HL-60/S4 (cell line): ENCODE data around the gene FBLN7.

Experiments
- in situ Hi-C: fragments of 300-500 bp; cut with MboI; formaldehyde crosslinking; loops from 2 replicates; pipeline ENCODE4 v1.14.3; 2022; ENCODE audit warnings: low sequenced_read_pairs

The FBLN7 gene

GRCh38 chr2:112156152-112156986 is 18.2 kb downstream of the FBLN7 start:
- in situ Hi-C loops: no loop called here

GRCh38 chr2:112157472-112157871 is 19.3 kb downstream of the FBLN7 start:
- in situ Hi-C loops: no loop called here

- in situ Hi-C loops: no loop called here
Observed at GRCh38 chr2:112159454-112159921, 21.3 kb downstream of the FBLN7 start.

DNA sequence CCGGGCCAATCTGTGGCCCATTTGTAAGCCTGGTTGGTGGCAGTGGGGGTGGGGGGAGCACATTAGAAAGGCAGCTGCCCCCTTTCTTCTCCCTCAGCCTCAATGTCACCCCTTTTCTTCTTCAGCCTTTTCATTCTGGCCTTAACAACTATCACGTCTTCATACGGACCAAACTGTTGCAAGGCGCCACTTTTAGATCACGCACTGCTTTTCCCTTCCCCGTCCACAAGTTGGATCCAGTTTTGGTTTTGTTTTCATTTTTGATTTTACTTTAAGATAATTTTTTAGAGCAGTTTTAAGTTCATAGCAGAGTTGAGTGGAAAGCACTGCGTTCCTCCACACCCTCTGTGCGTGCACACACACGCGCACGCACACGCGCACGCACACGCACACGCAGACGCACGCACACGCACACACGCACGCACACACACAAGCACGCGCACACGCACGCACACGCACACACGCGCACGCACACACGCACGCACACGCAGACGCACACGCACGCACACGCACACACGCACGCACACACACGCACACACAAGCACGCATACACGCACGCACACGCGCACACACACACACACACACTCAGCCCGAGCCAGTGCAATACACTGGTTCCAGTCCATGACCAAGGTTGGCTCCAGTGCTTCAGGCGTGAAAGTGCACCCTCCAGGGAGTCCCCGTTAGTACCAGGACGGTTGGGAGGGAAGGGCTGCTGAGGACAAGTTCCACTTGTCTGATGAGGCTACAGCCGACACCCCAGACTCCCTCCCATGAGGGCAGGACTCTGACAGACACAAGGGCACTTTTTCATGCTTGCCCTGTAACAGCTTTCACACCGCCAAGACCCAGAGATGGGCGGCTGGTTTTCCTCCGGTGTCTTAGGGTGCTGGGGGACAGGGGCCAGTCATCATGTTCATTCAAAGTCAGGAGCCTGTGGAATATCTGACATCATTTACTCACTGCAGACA is 22.4 kb downstream of the FBLN7 start:
- in situ Hi-C loops: no loop called here

DNA sequence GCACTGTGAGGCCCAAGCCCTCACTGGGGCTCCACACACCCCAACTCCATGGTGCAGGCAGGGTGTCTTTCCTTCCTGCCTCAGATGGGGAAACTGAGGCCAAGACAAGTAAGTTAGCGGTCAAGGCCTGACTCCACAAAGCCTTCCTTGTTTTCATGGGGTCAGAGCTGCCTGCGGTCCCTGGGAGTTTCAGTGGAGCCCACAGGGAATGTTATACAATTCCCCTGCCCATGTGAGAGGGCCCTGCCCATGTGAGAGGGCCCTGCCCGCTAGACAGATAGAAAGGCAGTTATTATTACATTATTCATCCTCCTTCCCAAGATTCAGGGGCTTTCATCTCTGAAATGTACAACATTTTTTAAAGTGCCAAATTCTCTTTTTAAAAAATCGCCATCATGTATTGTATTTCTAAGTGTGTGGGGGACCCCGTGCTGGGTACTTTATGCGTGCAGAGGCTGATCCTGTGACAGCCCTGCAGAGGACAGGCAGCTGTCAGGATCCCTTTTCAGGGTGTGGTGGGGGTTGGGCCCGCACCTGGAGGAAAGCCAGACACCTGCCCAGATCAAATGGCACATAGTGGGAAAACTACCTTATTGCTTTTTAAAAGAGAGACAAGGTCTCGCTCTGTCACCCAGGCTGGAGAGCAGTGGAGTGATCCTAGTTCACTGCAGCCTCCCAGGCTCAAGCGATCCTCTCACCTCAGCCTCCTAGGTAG is 23.4 kb downstream of the FBLN7 start:
- in situ Hi-C loops: no loop called here

DNA sequence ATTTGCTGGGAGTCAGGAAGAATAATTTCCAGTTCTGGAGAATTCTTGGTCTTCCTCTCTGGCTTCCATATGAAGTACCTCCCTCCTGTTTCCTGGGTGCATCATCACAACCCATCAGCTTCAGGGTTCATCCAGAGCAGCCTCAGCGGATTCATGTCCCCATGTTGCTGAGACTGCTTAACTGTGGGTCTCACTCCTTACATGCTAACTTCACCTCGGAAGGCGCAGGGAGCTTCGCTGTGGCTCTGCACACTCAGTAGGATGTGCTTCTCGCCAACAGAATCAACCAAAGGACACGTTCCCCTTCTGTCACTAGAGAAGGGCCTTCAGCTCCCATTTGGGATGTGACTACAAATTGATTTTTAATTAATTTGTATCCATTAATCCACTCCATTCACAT is 24.2 kb downstream of the FBLN7 start:
- in situ Hi-C loops: no loop called here

- in situ Hi-C loops: no loop called here
Observed at GRCh38 chr2:112162956-112163355, 24.8 kb downstream of the FBLN7 start.

- in situ Hi-C loops: no loop called here
Observed at GRCh38 chr2:112163541-112163981, 25.4 kb downstream of the FBLN7 start.

DNA sequence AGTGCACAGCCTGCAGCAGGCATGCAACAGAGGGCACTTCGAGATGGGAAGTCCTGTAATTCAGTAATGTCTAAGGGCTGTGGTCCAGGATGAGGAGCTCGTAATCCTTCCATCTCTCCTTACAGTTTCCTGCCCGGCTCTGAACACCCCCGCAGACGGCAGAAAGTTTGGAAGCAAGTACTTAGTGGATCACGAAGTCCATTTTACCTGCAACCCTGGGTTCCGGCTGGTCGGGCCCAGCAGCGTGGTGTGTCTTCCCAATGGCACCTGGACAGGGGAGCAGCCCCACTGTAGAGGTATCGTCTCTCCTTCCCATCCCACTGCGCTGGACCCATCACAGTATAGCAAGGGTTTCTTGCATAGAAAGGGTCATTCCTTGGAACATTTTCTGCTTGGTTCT is 26.7 kb downstream of the FBLN7 start:
- in situ Hi-C loops: no loop called here

DNA sequence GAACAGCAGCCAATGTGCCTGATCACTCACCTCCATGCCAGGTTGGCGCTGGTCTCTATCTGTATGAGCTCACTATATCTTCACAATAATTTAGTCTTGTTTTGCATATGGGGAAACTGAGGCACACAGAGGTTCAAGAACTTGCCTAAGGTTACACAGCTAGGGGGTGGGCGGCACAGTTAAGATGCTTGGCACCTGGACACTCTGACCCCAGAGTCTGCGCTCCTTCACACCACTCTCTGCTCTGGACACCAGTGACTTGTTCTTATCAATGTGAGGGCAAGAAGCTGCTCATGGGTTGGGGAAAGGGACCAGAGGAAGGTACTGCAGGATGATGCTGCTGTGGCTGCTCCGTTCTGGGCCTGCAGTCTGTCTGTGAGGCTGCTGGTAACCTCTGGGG is 27.1 kb downstream of the FBLN7 start:
- in situ Hi-C loops: no loop called here

DNA sequence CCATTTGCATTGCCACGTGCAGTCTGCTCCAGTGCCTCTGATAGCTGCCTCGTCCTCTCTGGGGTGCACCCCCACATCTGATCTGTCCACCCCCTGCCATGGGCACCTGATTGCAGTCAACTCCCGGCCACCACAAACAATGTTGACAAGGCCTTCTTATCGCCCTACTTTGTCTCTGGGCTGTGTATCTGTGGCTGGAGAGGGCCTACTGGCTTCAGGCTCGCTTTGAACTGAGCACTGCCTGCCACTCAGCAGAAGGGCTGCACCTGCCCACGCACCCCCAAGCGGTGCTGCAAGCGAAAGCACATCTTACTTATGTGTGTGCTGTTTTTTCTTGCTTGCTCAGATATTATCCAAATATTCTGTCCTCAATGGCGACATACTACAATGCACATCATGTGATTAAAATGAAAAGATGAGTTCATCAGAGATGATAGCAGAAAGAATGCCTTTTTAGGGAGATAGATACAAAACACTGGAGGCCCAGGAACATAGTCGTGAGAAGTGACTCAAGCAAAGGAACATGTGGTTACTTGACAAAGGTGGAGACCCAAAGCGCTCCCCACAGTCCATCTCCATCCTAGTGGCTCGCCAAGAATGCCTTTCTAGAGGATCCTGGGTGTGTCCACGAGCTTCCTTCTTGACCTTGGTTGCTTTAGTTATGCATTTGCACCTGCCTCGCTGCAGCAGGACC is 28.8 kb downstream of the FBLN7 start:
- in situ Hi-C loops: no loop called here

DNA sequence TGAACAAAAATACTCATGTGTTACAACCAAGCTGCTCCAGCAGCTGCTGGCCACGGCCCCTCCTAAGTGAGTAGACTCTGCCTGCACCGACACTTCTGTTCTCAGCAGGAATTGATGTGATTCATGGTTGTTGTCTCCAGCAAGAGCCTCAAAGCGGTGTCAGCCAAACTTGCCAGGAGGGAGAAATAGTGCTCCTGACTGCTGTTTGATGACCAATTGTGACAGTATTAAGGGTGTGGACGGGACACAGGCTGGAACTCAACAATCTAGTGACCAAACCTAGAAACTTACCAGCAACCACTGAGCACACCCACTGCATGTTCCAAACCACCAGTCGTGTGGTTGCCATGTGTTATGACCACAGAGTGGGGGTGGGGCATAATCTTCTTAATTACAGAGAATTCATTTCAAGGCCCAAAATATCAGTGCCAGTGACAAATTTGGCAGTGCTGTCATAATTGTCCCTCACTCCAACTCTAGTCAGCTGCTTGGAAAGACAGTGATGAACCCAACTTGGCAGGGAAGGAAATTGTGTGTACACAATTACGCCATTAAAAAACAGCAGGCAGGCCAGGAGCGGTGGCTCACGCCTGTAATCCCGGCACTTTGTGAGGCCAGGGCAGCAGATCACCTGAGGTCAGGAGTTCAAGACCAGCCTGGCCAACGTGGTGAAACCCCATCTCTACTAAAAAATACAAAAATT is 30.4 kb downstream of the FBLN7 start:
- in situ Hi-C loops: no loop called here

- in situ Hi-C loops: no loop called here
Observed at GRCh38 chr2:112170495-112170894, 32.3 kb downstream of the FBLN7 start.

- in situ Hi-C loops: no loop called here
Observed at GRCh38 chr2:112173646-112174319, 35.6 kb downstream of the FBLN7 start.

DNA sequence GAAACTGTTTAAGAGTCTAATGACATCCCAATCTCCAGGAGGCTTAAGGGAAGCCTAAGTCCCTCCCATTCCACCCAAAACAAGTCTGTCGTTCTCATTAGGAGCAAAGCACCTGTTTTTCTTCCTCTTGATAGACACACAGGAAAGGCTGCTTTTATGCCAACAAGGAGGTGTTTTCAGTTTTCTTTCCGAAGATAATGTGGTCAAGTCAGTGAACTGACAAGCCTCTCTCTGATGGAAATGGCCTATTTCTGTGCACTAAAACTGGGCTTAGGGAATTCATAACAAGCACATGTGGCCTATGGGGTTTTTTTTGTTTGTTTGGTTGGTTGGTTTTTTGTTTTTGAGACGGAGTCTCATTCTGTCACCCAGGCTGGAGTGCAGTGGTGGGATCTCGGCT is 36.2 kb downstream of the FBLN7 start:
- in situ Hi-C loops: no loop called here

DNA sequence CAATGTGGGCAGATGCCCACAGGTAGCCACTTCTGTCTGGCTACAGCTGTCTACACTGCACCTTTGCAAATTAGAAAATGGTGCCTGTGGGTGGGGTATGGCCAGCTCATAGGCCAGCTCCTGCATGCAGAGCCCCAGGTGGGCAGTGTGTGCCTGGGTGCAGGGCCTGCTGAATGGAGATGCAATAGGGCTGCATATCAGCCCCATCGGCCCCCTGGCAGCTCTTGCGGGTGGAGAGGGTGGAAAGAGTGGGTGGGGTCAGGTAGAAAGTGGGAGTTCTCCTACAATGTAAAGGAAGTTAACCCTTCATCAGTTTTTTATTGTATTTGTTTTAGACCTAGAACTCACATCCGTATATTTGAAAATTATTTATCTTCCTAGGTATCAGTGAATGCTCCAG is 37.1 kb downstream of the FBLN7 start:
- in situ Hi-C loops: no loop called here

- in situ Hi-C loops: no loop called here
Observed at GRCh38 chr2:112175958-112176573, 37.9 kb downstream of the FBLN7 start.

GRCh38 chr2:112181571-112182290 is 43.5 kb downstream of the FBLN7 start:
- in situ Hi-C loops: no loop called here
